NCI-H510A (cell line): ENCODE measurements around the gene TOMM70.

Experiments used
- DNase-seq: peaks from one replicate; lab custom pipeline; 2025; lab: John Stamatoyannopoulos, UW

TOMM70 gene

DNA sequence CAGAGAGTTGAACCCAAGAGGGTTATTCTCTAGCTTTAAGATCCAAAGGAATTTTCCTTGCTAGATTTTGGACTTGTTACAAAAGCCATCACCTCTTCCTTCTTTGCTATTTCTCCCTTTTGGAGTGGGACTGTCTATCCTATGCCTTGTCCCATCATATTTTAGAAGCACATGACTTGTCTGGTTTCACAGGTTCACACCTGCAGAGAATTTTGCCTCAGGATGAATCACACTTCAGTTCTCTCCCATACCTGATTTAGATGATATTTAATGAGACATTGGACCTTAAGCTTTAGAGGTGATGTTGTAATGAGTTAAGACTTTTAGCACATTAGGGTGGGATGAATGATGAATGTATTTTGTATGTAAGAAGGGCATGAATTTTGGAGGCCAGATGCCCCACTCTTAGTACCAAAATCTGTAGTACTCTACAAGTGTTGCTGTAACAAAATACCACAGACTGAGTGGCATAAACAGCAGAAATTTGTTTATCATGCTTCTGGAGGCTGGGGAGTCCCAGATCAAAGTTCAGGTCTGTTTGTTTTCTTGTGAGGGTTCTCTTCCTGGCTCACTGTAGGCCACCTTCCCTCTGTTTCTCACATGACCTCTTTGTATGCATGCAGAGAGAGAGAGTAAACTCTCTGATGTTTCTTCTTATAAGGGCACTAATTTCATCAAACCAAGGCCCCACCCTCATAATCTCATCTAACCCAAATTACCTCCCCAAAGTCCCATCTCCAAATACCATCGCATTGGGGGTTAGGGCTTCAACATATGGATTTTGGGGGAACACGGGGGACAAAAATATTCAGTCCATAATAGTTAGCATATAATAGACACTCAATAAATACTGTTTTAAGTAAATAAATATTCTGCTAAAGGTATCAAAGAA is 10.4 kb upstream of the TOMM70 start:
- no peak for DNase-seq

DNA sequence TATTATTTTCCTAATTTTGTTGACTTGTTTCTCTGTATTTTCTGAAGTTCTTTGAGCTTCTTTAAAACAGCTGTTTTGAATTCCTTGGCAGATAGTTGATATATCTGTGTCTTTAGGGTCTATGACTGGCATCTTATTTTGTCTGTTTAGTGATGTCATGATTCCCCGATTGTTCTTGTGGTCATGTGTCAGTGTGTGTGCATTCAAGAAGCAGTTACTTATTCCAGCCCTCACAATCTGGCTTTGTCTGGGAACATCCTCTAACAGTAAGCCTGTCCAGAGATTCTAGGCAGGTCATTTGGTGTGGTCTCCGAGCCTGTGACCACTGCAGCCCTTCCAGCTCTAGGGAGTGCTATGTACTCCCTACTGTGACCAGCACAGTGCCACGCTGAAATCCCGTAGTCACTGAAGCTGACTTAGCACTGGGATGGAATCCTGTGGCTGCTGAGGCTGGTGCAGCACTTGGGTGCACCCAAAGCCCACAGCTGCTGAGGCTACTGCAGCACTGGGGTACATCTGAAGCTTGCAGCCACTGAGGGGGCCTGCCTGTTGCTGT is 7.2 kb upstream of the TOMM70 start:
- no peak for DNase-seq

DNA sequence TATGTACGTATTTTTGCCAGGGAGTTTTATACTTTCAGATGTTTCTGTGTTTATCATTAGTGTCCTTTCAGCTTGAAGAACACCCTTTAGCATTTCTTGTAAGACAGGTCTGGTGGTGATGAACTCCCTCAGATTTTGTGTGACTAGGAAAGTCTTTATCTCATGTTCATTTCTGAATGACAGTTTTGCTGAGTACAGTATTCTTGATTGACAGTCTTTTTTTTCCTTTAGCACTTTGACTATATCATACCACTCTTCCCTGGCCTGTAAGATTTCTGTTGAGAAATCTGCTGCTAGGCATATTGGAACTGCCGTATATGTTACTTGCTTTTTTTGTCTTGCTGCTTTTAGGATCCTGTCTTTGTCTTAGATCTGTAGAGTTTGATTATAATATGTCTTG is 6.3 kb upstream of the TOMM70 start:
- DNase-seq = no peak

DNA sequence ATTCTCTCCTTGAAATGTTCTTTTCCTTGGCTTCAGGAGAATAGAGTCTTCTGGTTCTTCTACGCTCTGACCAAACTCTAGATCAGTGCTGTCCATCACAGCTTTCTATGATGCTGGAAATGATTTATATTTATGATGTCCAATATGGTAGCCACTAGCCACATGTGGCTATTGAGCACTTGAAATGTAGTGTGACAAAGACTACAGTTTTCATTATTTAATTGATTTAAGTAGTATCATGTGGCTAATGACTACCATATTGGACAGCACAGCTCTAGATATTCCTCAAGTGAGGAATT is 3.3 kb upstream of the TOMM70 start:
- DNase-seq = no peak

DNA sequence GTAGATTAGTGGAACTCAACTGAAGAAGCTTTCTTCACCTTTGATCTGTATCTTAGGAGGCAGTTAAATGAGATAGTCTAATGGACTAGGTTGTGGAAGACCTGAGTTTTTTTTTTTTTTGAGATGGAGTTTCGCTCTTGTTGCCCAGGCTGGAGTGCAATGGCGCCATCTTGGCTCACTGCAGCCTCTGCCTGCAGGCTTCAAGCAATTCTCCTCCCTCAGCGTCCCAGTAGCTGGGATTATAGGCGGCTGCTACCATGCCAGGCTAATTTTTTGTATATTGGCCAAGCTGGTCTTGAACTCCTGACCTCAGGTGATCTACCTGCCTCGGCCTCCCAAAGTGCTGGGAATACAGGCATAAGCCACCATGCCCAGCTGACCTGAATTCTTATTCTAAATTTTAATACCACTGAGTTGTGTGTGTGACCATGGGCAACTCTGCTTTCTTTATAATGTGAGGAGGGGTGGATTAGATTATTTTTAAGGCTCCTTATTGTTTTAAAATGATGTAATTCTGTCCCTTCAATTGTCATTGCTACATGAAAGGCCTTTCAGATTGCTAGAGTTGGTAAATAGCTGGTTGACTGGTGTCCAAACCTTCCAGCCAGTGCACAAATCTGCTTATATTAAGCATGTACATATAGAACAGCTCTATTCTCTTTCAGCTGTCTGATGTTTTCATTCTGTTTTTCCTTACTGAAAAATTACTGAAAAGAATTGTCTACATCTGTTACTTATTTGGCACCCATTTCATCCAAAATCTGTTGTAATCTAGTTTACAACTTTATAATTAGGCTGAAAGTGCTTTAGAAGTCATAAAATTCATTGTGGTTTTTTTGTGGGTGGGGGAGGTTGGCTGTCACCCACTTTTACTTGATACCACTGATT is 2.7 kb upstream of the TOMM70 start:
- no peak for DNase-seq

DNA sequence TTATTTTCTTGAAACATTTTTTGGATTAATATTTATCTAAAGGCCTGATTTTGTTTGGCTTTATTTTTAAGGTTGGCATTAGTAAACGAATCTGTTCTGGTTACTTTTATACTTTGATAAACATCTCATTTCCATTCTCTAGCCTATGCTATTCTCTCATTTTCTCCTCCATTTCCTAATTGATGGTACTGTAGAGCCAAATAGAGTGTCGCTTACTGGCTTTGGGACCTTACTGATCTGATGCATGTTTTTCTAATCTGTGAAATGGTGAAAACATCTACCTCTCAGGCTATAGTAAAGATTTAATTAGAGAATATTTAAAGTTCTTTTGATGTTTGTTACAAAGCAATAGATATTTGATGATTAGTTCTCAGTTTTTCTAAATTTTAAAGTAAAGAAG is 2.0 kb upstream of the TOMM70 start:
- DNase-seq = no peak

DNA sequence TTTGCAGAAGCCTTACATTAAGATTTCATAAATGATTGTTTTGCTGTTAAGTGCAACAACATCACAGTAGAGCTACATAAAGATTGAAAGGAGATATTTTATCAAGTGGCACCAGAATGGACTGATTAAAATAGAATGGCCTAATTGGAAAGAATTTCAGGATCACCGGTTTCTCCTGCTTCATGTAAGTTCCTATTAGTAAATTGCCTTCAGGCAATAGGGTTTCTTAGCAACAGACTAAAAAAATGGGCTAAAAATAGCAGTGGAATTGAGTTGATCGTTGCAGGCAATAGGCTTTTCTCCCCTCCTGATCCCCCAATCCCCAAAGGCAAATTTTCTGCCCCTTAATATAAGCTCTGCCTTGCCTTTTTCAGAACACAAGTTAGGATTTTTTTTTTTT is 1.4 kb upstream of the TOMM70 start:
- no peak for DNase-seq

DNA sequence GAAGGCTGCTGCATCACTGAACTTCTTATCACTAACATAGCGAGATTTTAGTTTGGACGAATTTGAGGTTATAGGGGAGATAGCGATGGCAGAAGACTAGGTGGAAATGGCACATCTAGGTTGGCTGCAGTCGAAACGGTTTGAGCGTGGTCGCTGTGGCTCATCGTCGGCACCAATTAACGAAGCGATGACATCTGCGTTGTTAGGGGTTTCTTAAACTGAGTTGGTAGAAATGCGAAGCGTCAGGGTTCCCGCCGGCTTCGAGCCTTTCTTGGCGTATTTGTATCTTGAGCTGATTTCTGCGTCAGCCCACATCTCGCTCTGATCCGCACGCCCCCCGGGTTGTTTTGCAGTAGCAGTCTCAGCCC is 769 bp upstream of the TOMM70 start:
- DNase-seq = no peak

DNA sequence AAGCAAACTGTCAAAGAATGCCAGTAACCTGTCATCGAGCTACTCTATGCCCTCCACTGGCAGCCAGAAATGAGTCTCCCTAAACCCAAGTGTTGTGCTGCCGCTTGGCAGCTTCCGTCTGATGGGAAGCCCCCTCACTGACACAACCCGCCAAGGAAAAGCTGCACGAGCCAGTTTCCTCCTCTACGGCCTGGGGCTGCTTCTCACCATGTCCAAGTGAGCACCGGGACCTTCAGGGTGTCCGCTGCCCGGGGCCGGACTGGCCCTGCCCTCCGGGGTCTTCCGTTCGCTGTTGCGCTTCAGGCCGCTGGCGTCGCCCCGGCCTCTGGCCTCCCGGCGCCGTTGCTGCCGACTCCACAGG is 490 bp downstream of the TOMM70 start:
- no peak for DNase-seq

DNA sequence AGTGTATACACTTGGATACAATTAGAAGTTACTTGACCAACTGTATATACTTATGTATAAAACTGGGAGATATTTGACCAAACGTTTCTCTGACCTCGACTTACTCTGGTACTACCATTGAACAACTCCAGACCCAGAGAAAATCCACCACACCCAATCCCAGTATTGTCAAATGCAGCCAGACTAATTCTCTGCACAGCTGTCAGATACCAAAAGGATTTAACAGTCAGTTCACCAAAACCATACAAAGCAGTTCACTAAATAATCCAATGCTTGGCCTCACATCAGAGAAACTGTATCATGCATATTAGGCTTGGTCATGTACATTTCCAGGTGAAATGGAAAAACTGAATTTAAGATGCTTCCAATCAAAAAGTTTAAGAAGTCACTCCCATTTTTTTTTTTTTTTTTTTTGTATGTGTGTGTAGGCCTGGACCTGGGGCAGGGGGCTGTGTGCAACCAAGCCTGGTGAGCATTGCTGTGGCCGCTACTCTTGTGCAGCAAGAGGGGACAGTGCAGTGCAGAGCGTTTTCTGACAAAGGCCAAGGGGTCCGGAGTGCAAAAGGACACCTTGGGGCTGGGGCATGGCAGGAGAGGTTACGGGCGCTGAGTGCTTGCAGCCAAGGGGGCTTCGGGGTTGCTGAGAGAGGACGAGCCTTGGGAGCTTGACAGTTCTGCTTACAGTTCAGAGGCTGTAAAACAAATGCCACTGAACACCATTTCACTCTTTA is 1.4 kb downstream of the TOMM70 start:
- no peak for DNase-seq

DNA sequence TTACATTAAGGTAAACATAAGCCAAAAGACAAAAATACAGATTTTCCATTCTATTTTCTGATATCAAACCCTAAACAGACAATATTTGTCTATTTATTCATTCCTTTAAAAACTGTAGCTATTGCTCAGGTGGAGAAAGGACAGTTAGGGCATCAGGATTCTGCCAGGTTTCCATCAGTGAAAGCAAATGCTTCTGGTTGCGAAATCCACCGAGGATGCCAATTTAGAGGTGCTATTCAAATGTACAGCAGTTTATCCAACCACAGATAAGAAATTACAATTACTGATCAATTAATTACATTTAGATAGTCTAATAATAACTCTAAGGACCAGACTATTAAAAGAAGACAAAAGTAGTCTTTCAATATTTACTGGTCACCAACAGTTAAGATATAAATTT is 3.9 kb downstream of the TOMM70 start:
- no peak for DNase-seq

DNA sequence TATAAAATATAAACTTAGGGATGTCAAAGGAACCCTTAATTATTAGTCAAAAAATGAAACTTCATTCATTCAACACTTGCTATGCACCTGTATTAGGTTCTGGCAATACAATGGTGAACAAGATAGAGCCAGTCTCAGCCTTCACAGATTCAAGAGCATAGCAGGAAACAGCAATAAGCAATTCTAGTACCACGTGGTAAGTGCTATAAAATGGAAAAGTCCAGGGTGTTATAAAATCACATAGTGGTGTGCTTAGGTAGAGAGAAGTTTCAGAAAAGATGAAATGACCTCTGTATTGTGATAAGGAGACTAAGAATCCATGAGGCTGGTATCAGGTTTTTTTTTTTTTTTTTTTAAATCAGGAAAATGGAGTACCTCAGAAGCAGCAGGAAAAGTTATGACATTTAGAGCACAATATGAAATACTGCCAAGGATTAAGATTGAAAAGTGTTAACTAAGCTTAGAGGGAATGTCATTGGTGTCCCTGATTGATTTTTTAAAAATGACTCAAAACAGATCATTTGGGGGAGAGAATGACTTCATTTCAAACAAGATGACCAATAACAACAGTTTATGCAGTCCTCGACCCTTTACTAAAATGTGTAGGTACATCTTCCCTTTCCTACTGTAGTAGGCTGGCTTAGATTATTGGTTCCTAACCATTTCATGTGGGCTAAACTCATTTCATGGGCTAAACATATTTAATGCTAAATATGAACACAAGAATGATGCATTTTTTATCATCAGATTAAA is 5.0 kb downstream of the TOMM70 start:
- DNase-seq = no peak

DNA sequence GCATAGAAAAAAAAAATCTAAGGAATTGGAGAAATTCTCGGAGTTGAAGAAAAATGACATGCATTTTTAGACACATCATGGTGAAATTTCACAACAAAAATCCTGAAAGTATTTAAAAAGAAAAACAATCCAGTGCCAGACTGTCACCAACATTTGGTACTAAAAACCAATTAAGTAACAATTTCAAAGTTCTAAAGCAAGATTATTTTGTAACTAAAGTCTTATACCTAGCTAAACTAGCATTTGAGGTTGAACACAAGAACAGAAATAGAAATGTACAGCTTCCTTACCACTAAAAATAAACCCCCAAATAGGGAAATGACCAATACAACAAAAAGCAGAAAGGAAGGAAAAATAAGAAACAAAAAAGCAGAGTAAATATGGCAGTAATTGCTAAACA is 11.9 kb downstream of the TOMM70 start:
- no peak for DNase-seq

DNA sequence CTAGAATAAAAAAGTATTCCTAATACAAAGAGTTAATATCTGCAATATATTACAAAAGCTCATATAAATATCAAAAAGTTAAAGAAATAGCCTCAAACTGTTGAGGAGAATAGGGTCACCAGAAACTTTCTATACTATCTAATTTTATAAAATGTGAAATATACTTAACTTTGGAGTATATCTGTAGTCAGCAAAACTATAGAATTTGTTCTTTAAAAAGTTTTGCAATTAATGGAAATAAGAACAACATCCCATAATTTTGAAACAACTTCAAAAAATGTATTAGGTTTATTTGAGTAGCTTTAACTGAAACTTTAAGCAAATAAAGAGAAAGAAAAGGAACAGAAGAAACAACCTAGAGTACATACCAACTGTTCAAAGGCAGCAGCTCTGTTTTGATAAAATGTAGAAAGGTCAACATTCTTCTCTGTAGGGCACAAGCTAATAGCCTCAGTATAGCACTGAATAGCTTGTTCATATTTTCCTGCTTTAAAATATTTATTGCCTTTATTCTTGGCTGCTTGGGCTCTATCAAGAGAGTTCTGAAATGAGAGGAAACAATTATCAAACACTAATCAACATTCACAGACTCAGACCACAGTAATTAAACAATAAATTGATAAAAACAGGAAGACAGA is 14.3 kb downstream of the TOMM70 start:
- no peak for DNase-seq

DNA sequence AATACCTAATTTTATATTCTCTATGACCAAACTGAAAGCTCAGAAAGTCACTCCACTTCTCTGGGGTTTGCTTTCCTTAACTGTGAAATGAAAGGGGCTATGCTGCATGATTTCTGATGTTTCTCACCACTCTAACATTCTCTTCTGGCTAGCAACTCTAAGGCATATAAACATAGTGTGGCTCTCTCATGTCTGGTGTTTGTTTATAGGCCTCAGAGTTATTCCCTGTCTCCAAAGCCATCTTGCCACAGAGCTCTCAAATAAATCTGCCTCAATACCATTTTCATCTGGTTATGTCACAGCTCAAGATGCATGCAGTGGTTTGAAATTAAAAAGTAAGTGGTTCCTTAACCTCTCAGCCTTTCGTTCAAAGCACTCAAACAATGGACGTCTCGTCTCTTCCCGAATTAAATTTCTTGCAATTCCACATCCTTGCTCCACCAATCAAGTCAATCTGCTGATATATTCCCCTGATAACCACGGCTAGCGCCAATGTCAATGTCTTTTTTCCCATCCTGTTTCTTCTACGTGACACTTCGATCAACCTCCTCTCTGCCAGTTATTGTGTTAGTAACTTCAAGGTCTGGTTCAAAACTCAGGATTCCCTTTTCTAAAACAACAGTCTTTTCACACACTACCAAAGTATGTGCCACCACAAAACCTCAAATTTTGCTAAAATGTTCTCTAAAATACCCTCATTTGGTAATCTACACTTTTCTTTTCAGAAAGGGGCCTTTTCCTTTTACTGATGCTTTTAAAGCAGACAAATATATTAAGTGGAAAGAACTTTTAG is 16.0 kb downstream of the TOMM70 start:
- no peak for DNase-seq

DNA sequence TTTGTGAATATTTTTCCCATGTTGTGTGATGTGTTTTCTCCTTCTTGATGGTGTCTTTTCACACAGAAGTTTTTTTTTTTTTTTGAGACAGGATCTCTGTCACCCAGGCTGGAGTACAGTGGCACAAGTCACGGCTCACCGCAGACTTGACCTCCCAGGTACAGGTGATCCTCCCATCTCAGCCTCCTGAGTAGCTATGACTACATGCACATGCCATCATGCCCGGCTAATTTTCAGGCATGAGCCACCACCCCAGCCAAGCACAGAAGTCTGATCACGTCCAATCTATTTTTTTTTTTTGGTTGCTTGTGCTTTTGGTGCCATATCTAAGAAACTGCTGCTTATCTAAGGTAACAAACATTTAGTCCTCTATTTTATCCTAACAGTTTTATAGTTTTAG is 24.6 kb downstream of the TOMM70 start:
- DNase-seq = no peak

DNA sequence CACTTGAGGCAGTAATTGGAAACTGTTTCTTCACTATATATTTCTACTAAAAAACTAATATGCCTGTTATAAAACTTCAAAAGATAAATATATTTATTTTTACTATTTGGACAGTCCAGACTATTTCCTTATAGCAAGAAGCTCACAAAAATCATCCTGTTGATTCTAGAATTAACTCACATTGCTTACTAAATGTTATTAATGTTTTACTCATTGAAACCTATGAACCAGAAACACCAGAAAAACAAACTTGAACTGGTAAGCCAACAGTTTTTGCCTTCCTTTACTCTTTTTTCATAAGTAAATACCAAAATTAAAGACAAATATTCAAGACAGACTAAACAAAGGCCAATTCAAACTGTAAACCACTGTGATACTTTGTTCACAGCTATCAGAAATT is 26.4 kb downstream of the TOMM70 start:
- no peak for DNase-seq

DNA sequence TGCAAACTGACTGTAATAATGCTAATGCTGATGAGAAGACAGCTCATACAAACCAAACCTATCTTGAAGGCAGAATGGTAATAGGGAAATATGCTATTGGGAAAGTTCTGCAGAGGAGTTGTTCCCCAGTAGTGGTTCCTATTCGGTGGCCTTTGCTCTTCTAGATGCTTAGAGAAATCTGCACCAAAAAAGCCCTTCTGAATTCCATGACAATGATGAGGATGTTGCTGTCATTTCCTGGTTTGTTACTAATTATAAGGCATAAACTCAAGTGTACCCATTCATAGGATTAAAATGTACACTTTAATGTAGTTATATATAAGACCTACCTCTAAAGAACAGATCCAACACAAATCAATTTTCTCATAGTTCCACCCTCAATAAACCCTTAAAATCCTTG is 30.1 kb downstream of the TOMM70 start:
- no peak for DNase-seq

DNA sequence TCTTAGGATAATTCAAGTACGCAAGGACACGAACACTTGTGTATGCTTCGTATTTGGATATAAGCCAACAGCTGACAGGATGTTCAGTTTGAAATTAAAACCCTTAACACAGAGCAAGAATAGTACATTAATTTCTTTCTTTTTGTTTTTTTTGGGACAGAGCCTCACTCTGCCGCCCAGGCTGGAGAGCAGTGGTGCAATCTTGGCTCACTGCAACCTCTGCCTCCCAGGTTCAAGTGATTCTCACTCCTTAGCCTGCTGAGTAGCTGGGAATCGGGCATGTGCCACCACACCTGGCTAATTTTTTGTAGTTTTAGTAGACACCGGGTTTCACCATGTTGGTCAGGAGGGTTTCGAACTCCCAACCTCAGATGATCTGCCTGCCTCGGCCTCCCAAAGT is 32.4 kb downstream of the TOMM70 start:
- DNase-seq = no peak

DNA sequence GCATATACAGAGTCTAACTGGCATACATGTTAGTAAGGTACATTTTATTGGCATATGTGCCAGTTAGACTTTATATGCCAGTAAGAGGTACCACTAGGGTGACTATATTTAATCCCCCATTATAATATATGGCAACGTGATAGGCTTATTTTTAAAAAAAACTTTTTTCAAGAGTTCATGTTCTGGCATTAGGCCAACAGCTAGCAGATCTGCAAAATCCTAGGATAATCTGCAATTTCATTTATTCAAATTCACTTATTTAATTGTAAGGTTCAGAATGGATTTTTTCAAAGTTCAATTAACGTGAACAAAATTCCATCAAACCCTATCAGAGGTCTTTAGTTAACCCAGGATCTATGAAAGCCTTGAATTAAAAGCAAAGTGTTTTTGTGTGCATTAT is 34.5 kb downstream of the TOMM70 start:
- DNase-seq = no peak

DNA sequence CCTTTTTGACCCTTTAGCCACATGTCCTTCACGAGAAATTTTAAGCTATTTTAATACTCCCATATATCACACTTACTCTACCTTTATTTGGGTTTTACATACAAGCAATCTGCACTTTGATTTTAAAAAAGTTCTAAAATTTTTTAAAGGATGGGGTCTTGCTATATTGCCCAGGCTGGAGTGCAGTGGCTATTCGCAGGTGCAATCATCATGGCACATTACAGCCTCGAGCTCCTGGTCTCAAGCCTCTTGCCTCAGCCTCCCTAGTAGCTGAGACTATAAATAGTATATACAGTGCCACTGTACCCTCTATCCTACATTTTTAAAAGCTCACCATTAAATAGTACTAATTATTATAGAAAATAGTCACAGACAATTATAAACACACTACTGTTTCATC is 36.5 kb downstream of the TOMM70 start:
- DNase-seq = no peak
